GM12874 (cell line): ENCODE results near the gene RPLP2.

Experiments used
- CTCF ChIP-seq: IDR thresholded peaks from 2 replicates; pipeline ENCODE4 v1.5.1; 2011; ENCODE audit warnings: low read depth, mild to moderate bottlenecking, control low read depth, low read length, moderate library complexity; ENCODE audit not compliant: insufficient read depth

RPLP2 gene

GRCh38 chr11:809287-810039 lies at the start of gene RPLP2:
Gene RPLP2, plus strand, starts transcription at chr11:809967. Its CDS starts 268 bp downstream, at chr11:810235.
- TF ChIP-seq CTCF: no peak

GRCh38 chr11:760236-760635 lies 49.5 kb upstream of the RPLP2 start:
- no peak for TF ChIP-seq CTCF

GRCh38 chr11:761526-762108 lies 48.1 kb upstream of the RPLP2 start:
- no peak for TF ChIP-seq CTCF

- TF ChIP-seq CTCF: no peak
Measured at GRCh38 chr11:762421-763072, 47.2 kb upstream of the RPLP2 start.

GRCh38 chr11:763073-763463 lies 46.7 kb upstream of the RPLP2 start:
- TF ChIP-seq CTCF: no peak

GRCh38 chr11:763549-764321 lies 46.0 kb upstream of the RPLP2 start:
- no peak for TF ChIP-seq CTCF

GRCh38 chr11:764322-765024 lies 45.3 kb upstream of the RPLP2 start:
- TF ChIP-seq CTCF: no peak
